KMS-11 (cell line): ENCODE results near the gene FLT4.

Experiments used
- H2AFZ ChIP-seq: fragments of 200-600 bp; sonication (generic); 2 replicates; pipeline ENCODE4 v1.6.1; 2016; ENCODE audit warnings: antibody characterized with exemption, mixed run types, low read depth
- H3K27ac ChIP-seq: fragments of 200-600 bp; sonication (generic); 2 replicates; pipeline ENCODE4 v1.6.1; 2016; ENCODE audit warnings: mild to moderate bottlenecking, mixed run types
- H3K27me3 ChIP-seq: fragments of 200-600 bp; sonication (generic); 2 replicates; pipeline ENCODE4 v1.6.1; 2017; ENCODE audit warnings: mild to moderate bottlenecking, low read depth, mixed run types, moderate library complexity; ENCODE audit not compliant: insufficient read depth
- H3K36me3 ChIP-seq: fragments of 200-600 bp; sonication (generic); 2 replicates; pipeline ENCODE4 v1.6.1; 2017; ENCODE audit warnings: mild to moderate bottlenecking, mixed run types; ENCODE audit not compliant: insufficient read depth
- H3K4me1 ChIP-seq: fragments of 200-600 bp; sonication (generic); 2 replicates; pipeline ENCODE4 v1.6.1; 2016; ENCODE audit warnings: mild to moderate bottlenecking, low read depth, mixed run types; ENCODE audit not compliant: poor library complexity, severe bottlenecking
- H3K4me2 ChIP-seq: fragments of 200-600 bp; sonication (generic); 2 replicates; pipeline ENCODE4 v1.7.0; 2016; ENCODE audit warnings: mild to moderate bottlenecking, mixed run types
- H3K4me3 ChIP-seq: fragments of 200-600 bp; sonication (generic); IDR thresholded peaks from 2 replicates; pipeline ENCODE4 v1.6.1; 2017; ENCODE audit warnings: low read depth, low read length, mixed read lengths; ENCODE audit not compliant: insufficient read depth
- H3K79me2 ChIP-seq: fragments of 200-600 bp; sonication (generic); 2 replicates; pipeline ENCODE4 v1.6.1; 2016; ENCODE audit warnings: low read depth, mixed run types; ENCODE audit not compliant: insufficient read depth
- H3K9ac ChIP-seq: fragments of 200-600 bp; sonication (generic); 2 replicates; pipeline ENCODE4 v1.6.1; 2016; ENCODE audit warnings: mild to moderate bottlenecking, mixed run types
- H4K20me1 ChIP-seq: fragments of 200-600 bp; sonication (generic); 2 replicates; pipeline ENCODE4 v1.6.1; 2016; ENCODE audit warnings: mild to moderate bottlenecking, mixed run types; ENCODE audit not compliant: insufficient read depth
- TF ChIP-seq, protein P1 (sequence below): fragments of 200-600 bp; sonication (generic); conservative IDR thresholded peaks from 2 replicates; pipeline ENCODE4 v1.6.1; 2017; ENCODE audit warnings: low read depth, mild to moderate bottlenecking, antibody characterized with exemption, low read length, moderate library complexity, mixed read lengths

Gene FLT4

GRCh38 chr5:180555168-180555921 lies 94.1 kb downstream of the FLT4 start:
- H3K9ac ChIP-seq = no peak overlapping the region
- no peaks in the 10 kb centered on the region for H3K27me3 ChIP-seq
- H3K4me1 ChIP-seq = no peaks in the 10 kb centered on the region
- no peak overlapping the region for H3K4me3 ChIP-seq
- no peak overlapping the region for H2AFZ ChIP-seq
- TF ChIP-seq, protein P1, sequence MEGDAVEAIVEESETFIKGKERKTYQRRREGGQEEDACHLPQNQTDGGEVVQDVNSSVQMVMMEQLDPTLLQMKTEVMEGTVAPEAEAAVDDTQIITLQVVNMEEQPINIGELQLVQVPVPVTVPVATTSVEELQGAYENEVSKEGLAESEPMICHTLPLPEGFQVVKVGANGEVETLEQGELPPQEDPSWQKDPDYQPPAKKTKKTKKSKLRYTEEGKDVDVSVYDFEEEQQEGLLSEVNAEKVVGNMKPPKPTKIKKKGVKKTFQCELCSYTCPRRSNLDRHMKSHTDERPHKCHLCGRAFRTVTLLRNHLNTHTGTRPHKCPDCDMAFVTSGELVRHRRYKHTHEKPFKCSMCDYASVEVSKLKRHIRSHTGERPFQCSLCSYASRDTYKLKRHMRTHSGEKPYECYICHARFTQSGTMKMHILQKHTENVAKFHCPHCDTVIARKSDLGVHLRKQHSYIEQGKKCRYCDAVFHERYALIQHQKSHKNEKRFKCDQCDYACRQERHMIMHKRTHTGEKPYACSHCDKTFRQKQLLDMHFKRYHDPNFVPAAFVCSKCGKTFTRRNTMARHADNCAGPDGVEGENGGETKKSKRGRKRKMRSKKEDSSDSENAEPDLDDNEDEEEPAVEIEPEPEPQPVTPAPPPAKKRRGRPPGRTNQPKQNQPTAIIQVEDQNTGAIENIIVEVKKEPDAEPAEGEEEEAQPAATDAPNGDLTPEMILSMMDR = no peak
- H3K27ac ChIP-seq = no peak overlapping the region
- no peaks in the 10 kb centered on the region for H3K79me2 ChIP-seq
- no peaks in the 10 kb centered on the region for H4K20me1 ChIP-seq
- no peak overlapping the region for H3K4me2 ChIP-seq
- H3K36me3 ChIP-seq = no peaks in the 10 kb centered on the region

GRCh38 chr5:180553530-180553929 lies 95.9 kb downstream of the FLT4 start:
- Histone ChIP-seq H2AFZ (no peak overlapping the region), H4K20me1 (no peaks in the 10 kb centered on the region), H3K36me3 (no peaks in the 10 kb centered on the region), H3K4me2 (no peak overlapping the region), H3K4me1 (no peaks in the 10 kb centered on the region), H3K79me2 (no peaks in the 10 kb centered on the region), H3K4me3 (no peak overlapping the region), H3K9ac (no peak overlapping the region), H3K27ac (no peak overlapping the region), H3K27me3 (no peaks in the 10 kb centered on the region)
- TF ChIP-seq, protein P1 = no peak
